Body of pancreas (tissue), 4 donors: ENCODE data around the gene EPHA8. TPM values are rescaled to one million over a fixed set of nuclear protein-coding genes. Genes with fewer than 3 reads are reported as not detected.

Experiments used
- ATAC-seq: fragments of 150-250 bp; one replicate; pipeline ENCODE4 v1.9.1; 2016
- DNase-seq, 4 donors: peaks; one replicate each; pipeline ENCODE4 v3.0.0-alpha.2; 2019
- H3K27ac ChIP-seq, 4 donors: fragments of 200-600 bp; sonication (generic); 1 replicate in 3 of 4; 2 replicates in 1 of 4; pipeline versions ENCODE4 v1.5.1 to v1.6.1; 2016 to 2019; ENCODE audit warnings: mild to moderate bottlenecking in 1 of 4, mixed read lengths in 1 of 4, moderate library complexity in 1 of 4
- H3K27me3 ChIP-seq, 2 donors: fragments of 200-600 bp; sonication (generic); one replicate each; pipeline ENCODE4 v1.6.0; 2016; ENCODE audit warnings: mild to moderate bottlenecking in 1 of 2
- H3K36me3 ChIP-seq, 2 donors: fragments of 200-600 bp; sonication (generic); replicated peaks in 1 of 2; 2 replicates each; pipeline ENCODE4 v1.5.1; 2016; ENCODE audit warnings: low read depth in 2 of 2; ENCODE audit not compliant: insufficient read depth in 1 of 2
- H3K4me1 ChIP-seq: fragments of 200-600 bp; sonication (generic); one replicate; pipeline ENCODE4 v1.6.0; 2016
- H3K4me3 ChIP-seq, 2 donors: fragments of 200-600 bp; sonication (generic); 1 replicate in 1 of 2; 2 replicates in 1 of 2; pipeline ENCODE4 v1.5.1; 2016 to 2019
- H3K9me3 ChIP-seq, 3 donors: fragments of 200-600 bp; sonication (generic); 1 replicate in 2 of 3; 2 replicates in 1 of 3; pipeline ENCODE4 v1.5.1; 2016
- POLR2A ChIP-seq, 3 donors: fragments of 450-650 bp; IDR thresholded peaks; one replicate each; pipeline ENCODE4 v1.6.1; 2016; ENCODE audit warnings: antibody characterized with exemption in 3 of 3, mild to moderate bottlenecking in 2 of 3
- WGBS, 2 donors: methylation state at CpG; one replicate each; pipeline ENCODE4 v1.1.5; 2017; 5-methylcytosine and 5-hydroxymethylcytosine counted together
- intact Hi-C: fragments of 100-400 bp; cut with DNase I; formaldehyde crosslinking; loops from one replicate; pipeline ENCODE4 v1.15.1; 2023
- total RNA-seq, 2 donors: library from RNA; depleted of rRNA; stranded (reverse); fragments of >200 nt; gene quantifications; one replicate each; pipeline ENCODE4 v1.1.0, GENCODE V29; 2016
- TF ChIP-seq, protein P1 (sequence below), 7 experiments: fragments of 450-650 bp in 4 of 7; fragments of 200-600 bp in 3 of 7; sonication (generic) in 3 of 7; IDR thresholded peaks; one replicate each; pipeline ENCODE4 v1.5.1; 2016 to 2019; ENCODE audit warnings: antibody characterized with exemption in 7 of 7

The EPHA8 gene
- total RNA-seq, 2 donors from 2014 or later = 0.52 to 0.66 TPM

DNA sequence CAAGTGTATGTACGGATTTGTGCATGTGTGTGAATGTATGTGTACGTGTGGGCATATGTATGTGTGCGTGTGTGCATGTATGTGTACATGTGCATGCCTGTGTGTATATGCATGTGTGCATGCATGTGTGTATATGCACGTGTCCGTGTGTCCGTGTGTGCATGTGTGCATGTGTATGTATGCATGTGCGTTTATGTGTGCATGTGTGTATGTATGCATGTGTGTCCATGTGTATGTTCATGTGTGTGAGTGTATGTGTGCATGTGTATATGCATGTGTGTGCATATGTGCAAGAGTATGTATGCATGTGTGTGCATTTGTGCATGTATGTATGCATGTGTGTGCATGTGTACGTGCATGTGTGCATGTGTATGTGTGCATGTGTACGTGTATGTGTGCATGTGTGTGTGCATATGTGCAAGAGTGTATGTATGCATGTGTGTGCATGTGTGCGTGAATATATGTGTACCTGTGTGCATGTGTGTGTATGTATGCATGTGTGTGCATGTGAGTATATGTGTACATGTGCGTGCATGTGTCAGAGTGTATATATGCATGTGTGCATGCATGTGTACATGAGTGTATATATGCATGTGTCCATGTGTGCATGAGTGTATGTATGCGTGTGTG lies 15.6 kb downstream of the EPHA8 start:
- ATAC-seq = no peak
- 85 to 90% methylated on average over 12 of the region's 12 CpGs for WGBS, 2 donors

DNA sequence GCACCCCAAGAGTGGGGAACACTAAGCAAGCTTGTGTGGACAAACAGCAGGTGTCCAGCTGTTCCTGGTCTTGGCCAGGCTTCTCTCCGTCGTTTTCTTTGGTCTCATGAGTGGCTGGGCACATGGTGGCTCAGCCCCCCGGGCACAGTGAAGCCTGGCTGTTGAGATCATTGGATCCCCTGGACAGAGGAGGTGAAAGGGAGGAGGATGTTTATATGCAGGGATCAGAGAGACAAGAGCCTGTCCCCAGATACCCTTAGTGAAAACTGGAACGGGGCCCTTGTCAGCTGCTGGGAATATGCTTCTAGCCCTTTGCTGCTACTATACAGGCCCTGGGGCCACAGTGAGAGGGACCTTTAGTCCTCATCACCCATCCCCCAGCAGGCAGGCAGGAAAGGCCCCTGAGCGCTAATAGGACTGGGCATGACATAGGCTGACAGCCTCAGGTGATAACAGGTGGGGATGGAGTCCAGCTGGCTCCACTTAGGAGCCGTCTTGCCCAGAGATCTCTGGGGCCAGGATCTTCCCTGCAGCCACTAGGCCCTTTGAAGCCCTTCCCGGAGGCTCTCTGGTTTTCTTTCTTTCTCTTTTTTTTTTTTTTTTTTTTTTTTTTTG lies 16.4 kb downstream of the EPHA8 start:
- no peak overlapping the region for H3K4me3 ChIP-seq
- intact Hi-C loops = no loop called here
- H3K9me3 ChIP-seq = no peaks in the 10 kb centered on the region
- no peak overlapping the region for H3K27ac ChIP-seq
- no peaks in the 10 kb centered on the region for H3K36me3 ChIP-seq
- ATAC-seq (no peak), DNase-seq (no peak)
- 45 to 58% methylated on average over 7 of the region's 7 CpGs for WGBS, 2 donors
- no peak for TF ChIP-seq POLR2A (IDR thresholded peaks at IDR 0.05)
- TF ChIP-seq, protein P1, sequence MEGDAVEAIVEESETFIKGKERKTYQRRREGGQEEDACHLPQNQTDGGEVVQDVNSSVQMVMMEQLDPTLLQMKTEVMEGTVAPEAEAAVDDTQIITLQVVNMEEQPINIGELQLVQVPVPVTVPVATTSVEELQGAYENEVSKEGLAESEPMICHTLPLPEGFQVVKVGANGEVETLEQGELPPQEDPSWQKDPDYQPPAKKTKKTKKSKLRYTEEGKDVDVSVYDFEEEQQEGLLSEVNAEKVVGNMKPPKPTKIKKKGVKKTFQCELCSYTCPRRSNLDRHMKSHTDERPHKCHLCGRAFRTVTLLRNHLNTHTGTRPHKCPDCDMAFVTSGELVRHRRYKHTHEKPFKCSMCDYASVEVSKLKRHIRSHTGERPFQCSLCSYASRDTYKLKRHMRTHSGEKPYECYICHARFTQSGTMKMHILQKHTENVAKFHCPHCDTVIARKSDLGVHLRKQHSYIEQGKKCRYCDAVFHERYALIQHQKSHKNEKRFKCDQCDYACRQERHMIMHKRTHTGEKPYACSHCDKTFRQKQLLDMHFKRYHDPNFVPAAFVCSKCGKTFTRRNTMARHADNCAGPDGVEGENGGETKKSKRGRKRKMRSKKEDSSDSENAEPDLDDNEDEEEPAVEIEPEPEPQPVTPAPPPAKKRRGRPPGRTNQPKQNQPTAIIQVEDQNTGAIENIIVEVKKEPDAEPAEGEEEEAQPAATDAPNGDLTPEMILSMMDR (IDR thresholded peaks at IDR 0.05) = no peak
- H3K27me3 ChIP-seq = no peaks in the 10 kb centered on the region
- H3K4me1 ChIP-seq = no peaks in the 10 kb centered on the region

More for the DNA sequence above, 15.6 kb downstream of the EPHA8 start:
- Histone ChIP-seq H3K4me1 (no peaks in the 10 kb centered on the region), H3K9me3 (no peaks in the 10 kb centered on the region), H3K4me3 (no peak overlapping the region), H3K36me3 (no peaks in the 10 kb centered on the region), H3K27ac (no peak overlapping the region), H3K27me3 (no peaks in the 10 kb centered on the region)
- no peak for DNase-seq
- TF ChIP-seq, protein P1 (IDR thresholded peaks at IDR 0.05) = peak in 1 of 7 experiments; percentile 10
- TF ChIP-seq POLR2A (IDR thresholded peaks at IDR 0.05) = no peak
- intact Hi-C loops = no loop called here

DNA sequence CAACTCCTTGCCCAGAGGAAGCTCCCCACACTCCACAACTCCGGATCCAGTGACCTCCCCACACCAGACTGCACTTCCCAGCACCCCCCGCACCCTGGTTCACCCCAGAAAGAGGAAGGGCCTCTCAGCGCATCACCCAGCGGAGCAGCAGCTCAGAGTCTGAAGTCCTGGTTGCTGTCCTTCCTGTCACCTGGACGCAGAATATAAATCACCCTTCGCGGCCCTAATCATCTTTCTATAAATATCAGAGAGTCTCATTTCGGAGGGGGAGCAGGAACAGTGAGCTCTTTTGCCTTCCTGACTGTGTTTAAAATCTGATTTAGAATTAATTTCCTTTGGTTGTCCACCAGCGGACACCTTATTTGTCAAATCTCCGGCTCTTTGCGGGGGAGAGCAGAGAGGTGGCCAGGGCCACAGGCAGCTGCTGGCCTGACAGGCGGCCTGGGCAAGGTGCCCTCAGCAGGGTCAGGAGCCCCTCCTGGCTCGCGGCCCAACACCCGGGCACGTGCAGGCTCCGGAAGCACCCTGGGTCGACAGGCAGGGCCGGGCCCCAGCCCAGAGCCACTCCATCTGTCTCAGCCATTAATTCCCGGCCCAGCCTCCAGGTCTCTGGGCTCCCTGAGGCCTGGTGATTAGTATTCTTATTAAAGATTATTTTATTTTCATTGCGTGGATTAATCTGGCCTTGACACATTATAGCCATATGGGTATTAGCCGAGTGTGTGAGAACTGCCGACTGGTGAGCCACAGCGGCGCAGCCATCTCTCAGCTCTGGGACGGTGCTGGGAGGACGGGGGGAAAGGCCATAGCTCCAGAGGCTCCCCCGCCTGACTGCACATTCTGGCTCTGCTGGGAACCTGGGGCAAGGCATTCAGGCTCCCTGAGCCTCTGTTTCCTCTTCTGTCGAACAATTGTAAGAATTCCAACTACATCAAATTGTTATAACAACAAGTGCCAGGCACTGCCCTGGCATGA lies 19.7 kb downstream of the EPHA8 start:
- DNase-seq (peak in 2 of 4 donors; percentile 38 to 46), ATAC-seq (no peak)
- no peak overlapping the region for H3K27ac ChIP-seq
- no peak for TF ChIP-seq POLR2A (IDR thresholded peaks at IDR 0.05)
- TF ChIP-seq, protein P1 (IDR thresholded peaks at IDR 0.05) = no peak
- no peaks in the 10 kb centered on the region for H3K4me1 ChIP-seq
- H3K36me3 ChIP-seq = no peaks in the 10 kb centered on the region
- 78 to 79% methylated on average over 27 to 29 of the region's 29 CpGs for WGBS, 2 donors
- no peaks in the 10 kb centered on the region for H3K27me3 ChIP-seq
- H3K9me3 ChIP-seq = no peaks in the 10 kb centered on the region
- intact Hi-C loops = no loop called here
- no peak overlapping the region for H3K4me3 ChIP-seq

DNA sequence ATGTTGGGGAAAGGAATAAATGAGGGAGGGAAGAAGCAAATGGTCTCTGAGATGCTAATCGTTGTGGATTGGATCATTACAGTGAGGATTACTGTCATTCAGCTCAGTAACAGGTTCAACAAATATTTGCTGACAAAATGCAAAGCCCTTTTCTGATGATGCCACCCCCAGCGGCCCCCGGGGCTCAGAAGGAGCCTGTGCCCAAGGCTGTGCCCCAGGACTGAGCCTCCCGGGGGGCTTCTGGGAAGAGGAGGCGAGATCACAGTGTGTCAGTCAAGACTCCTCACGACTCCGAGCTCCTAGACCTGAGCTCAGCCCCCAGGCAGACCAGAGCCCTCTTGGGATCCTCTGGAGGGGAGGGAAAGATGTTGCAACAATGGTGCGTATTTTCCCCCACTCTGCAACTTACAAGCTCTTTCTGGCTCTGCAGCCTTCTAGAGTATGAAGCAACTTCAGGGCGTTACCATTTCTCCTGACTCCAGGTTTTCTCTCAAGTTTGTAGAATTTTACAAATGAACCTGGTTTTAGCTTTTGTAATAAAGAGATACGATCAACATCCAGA lies 20.8 kb downstream of the EPHA8 start:
- ATAC-seq (no peak), DNase-seq (no peak)
- H3K27me3 ChIP-seq = no peaks in the 10 kb centered on the region
- intact Hi-C loops = no loop called here
- H3K36me3 ChIP-seq = no peaks in the 10 kb centered on the region
- TF ChIP-seq POLR2A (IDR thresholded peaks at IDR 0.05) = no peak
- TF ChIP-seq, protein P1 (IDR thresholded peaks at IDR 0.05) = no peak
- H3K27ac ChIP-seq = no peak overlapping the region
- 76 to 78% methylated on average over 10 of the region's 10 CpGs for WGBS, 2 donors
- no peak overlapping the region for H3K4me3 ChIP-seq
- no peaks in the 10 kb centered on the region for H3K9me3 ChIP-seq
- no peaks in the 10 kb centered on the region for H3K4me1 ChIP-seq
